CD4-positive, alpha-beta memory T cell (primary cell): Measurements from ENCODE around the gene CEBPE. TPM values are rescaled to one million over a fixed set of nuclear protein-coding genes. Genes with fewer than 3 reads are reported as not detected.

Source experiments
- CTCF ChIA-PET: fragments of 350-600 bp; sonication (Branson Sonifier 250); formaldehyde crosslinking; loops from one replicate; lab custom pipeline; 2021; ENCODE audit warnings: inconsistent platforms; ENCODE audit not compliant: partially characterized antibody; lab: Charles Lee
- POLR2A ChIA-PET: fragments of 350-600 bp; sonication (Branson Sonifier 250); formaldehyde crosslinking; loops from one replicate; lab custom pipeline; 2021; ENCODE audit not compliant: partially characterized antibody; lab: Charles Lee
- DNase-seq, 5 donors: peaks; one replicate each; pipeline versions ENCODE4 v3.0.0 to v3.0.0-alpha.2; 2020 to 2022; ENCODE audit warnings: mixed read lengths in 1 of 5
- H3K27ac ChIP-seq: one replicate; pipeline ENCODE4 v1.7.0; 2013; ENCODE audit warnings: low read depth, low read length
- H3K27me3 ChIP-seq: 2 replicates; pipeline ENCODE4 v1.7.0; 2013; ENCODE audit warnings: mild to moderate bottlenecking, low read length, moderate library complexity; ENCODE audit not compliant: insufficient read depth
- H3K36me3 ChIP-seq: 2 replicates; pipeline ENCODE4 v1.7.0; 2013; ENCODE audit warnings: mild to moderate bottlenecking, low read length, moderate library complexity; ENCODE audit not compliant: insufficient read depth
- H3K4me1 ChIP-seq: 2 replicates; pipeline ENCODE4 v1.7.0; 2013; ENCODE audit warnings: mild to moderate bottlenecking, low read length, moderate library complexity; ENCODE audit not compliant: insufficient read depth
- H3K4me3 ChIP-seq, 2 donors: one replicate each; pipeline ENCODE4 v1.7.0; 2013; ENCODE audit warnings: low read length in 2 of 2, mild to moderate bottlenecking in 1 of 2
- H3K9me3 ChIP-seq, 2 donors: one replicate each; pipeline ENCODE4 v1.7.0; 2013; ENCODE audit warnings: low read length in 2 of 2, control low read depth in 1 of 2; ENCODE audit not compliant: control insufficient read depth in 1 of 2
- H3K27ac Mint-ChIP-seq, 7 donors: one replicate each; pipeline ENCODE4 v1.8.0; 2020 to 2021; ENCODE audit warnings: mixed read lengths in 7 of 7, mild to moderate bottlenecking in 6 of 7, inconsistent platforms in 3 of 7, moderate library complexity in 3 of 7
- H3K27me3 Mint-ChIP-seq, 2 donors: one replicate each; pipeline ENCODE4 v1.8.0; 2020 to 2021; ENCODE audit warnings: mixed read lengths in 2 of 2
- H3K36me3 Mint-ChIP-seq, 2 donors: one replicate each; pipeline ENCODE4 v1.8.0; 2020 to 2021; ENCODE audit warnings: mixed read lengths in 2 of 2, inconsistent platforms in 1 of 2, mild to moderate bottlenecking in 1 of 2
- H3K4me1 Mint-ChIP-seq, 4 donors: one replicate each; pipeline ENCODE4 v1.8.0; 2020 to 2021; ENCODE audit warnings: mixed read lengths in 4 of 4, mild to moderate bottlenecking in 1 of 4
- H3K4me3 Mint-ChIP-seq, 8 donors: one replicate each; pipeline ENCODE4 v1.8.0; 2020 to 2021; ENCODE audit warnings: mixed read lengths in 8 of 8, mild to moderate bottlenecking in 7 of 8, moderate library complexity in 6 of 8, inconsistent platforms in 3 of 8
- H3K9me3 Mint-ChIP-seq, 8 donors: one replicate each; pipeline ENCODE4 v1.8.0; 2020 to 2021; ENCODE audit warnings: mixed read lengths in 8 of 8, mild to moderate bottlenecking in 5 of 8, inconsistent platforms in 3 of 8, moderate library complexity in 1 of 8
- intact Hi-C: fragments of 100-400 bp; cut with micrococcal nuclease; formaldehyde crosslinking; loops from one replicate; pipeline ENCODE4 v1.15.1; 2023
- polyA plus RNA-seq, 2 donors: library from polyadenylated mRNA; unstranded; fragments of 300-500 nt; fragmentation: Illumina TruSeq; gene quantifications; one replicate each; pipeline ENCODE4 v1.2.3, GENCODE V29; 2021
- total RNA-seq, 2 experiments: library from RNA; stranded (reverse); gene quantifications; one replicate each; pipeline ENCODE4 v1.2.3, GENCODE V29; 2021

Gene CEBPE
- total and polyA plus RNA-seq, 4 experiments from 2014 or later: 0.16 to 0.84 (median 0.52) TPM

DNA sequence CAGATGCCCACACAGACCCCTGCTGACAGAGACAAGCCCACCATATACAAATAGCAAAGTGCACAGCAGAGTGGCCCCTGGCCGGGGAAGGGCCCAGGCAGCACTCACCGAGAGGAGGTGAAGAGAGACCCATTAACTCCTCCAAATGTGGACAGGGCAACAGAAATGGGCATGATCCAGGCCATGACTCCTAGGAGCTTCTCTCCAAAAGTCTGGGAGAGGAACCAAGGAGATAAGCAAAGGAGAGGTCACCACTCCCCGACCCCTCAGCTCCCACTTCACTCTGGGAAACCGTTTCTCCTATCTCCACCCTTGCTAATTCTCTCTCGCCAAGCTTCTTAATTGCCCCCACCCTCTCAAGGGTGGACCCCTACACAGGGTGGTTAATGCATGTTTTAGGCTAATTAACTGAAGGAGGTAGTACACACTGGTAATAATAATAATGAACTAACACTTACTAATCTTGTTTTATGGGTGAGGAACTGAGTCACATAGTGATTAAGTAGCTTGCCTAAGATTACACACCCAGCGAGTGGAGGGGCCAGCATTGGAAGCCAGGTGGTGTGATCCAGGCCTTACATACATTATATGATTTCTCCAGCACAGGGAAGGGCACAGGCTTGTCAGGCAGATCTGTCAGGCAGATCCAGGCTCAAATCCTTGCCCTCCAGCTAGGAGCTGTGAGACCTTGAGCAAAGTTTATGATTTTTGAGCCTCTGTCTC is 18.9 kb upstream of the CEBPE start:
- intact Hi-C loops: no loop called here
- H3K27me3 Mint-ChIP-seq: peaks cover 0 to 1% of the 10 kb centered on the region in 2 donors
- CTCF ChIA-PET: interaction anchor here (0.9 to 1.4 kb wide), 2 partner anchors 9 to 69 kb away, joined by 3 to 4 read pairs; no protein-coding TSS in a partner anchor
- H3K36me3 ChIP-seq: no peaks in the 10 kb centered on the region
- DNase-seq: no peak
- no peaks in the 10 kb centered on the region for H3K4me1 Mint-ChIP-seq
- H3K36me3 Mint-ChIP-seq: no peaks in the 10 kb centered on the region
- no peak overlapping the region for H3K4me3 Mint-ChIP-seq
- no peaks in the 10 kb centered on the region for H3K4me1 ChIP-seq
- no peaks in the 10 kb centered on the region for H3K27me3 ChIP-seq
- no peaks in the 10 kb centered on the region for H3K9me3 Mint-ChIP-seq
- H3K4me3 ChIP-seq: no peak overlapping the region
- H3K27ac Mint-ChIP-seq: no peak overlapping the region
- no peaks in the 10 kb centered on the region for H3K9me3 ChIP-seq
- H3K27ac ChIP-seq: no peak overlapping the region
- POLR2A ChIA-PET: no interaction called here

- Histone ChIP-seq H3K4me3 (no peak overlapping the region), H3K27me3 (no peaks in the 10 kb centered on the region), H3K36me3 (no peaks in the 10 kb centered on the region), H3K27ac (no peak overlapping the region), H3K4me1 (no peaks in the 10 kb centered on the region), H3K9me3 (no peaks in the 10 kb centered on the region)
- Mint-ChIP-seq H3K27me3 (peaks cover 0 to 1% of the 10 kb centered on the region in 2 donors), H3K4me1 (no peaks in the 10 kb centered on the region), H3K4me3 (no peak overlapping the region), H3K36me3 (no peaks in the 10 kb centered on the region), H3K27ac (no peak overlapping the region), H3K9me3 (no peaks in the 10 kb centered on the region)
- ChIA-PET CTCF (no interaction called here), POLR2A (no interaction called here)
- no peak for DNase-seq
- intact Hi-C loops: no loop called here
These were observed 18.2 kb upstream of the CEBPE start for GRCh38 chr14:23137192-23137812.

GRCh38 chr14:23136566-23137133 is 17.6 kb upstream of the CEBPE start:
- Mint-ChIP-seq H3K9me3 (no peaks in the 10 kb centered on the region), H3K36me3 (no peaks in the 10 kb centered on the region), H3K4me3 (no peak overlapping the region), H3K27ac (peak overlapping the region in 2 of 7 donors; percentile 29 to 54), H3K4me1 (no peaks in the 10 kb centered on the region), H3K27me3 (peaks cover 1% of the 10 kb centered on the region in 2 donors)
- H3K36me3 ChIP-seq: no peaks in the 10 kb centered on the region
- no peaks in the 10 kb centered on the region for H3K4me1 ChIP-seq
- no peak overlapping the region for H3K27ac ChIP-seq
- no peak overlapping the region for H3K4me3 ChIP-seq
- ChIA-PET POLR2A (no interaction called here), CTCF (no interaction called here)
- DNase-seq: no peak
- intact Hi-C loops: no loop called here
- no peaks in the 10 kb centered on the region for H3K27me3 ChIP-seq
- no peaks in the 10 kb centered on the region for H3K9me3 ChIP-seq

GRCh38 chr14:23132970-23133369 is 13.9 kb upstream of the CEBPE start:
- Histone ChIP-seq H3K36me3 (no peaks in the 10 kb centered on the region), H3K27me3 (no peaks in the 10 kb centered on the region), H3K4me3 (no peak overlapping the region), H3K4me1 (no peaks in the 10 kb centered on the region), H3K27ac (no peak overlapping the region), H3K9me3 (no peaks in the 10 kb centered on the region)
- Mint-ChIP-seq H3K4me1 (peaks cover 3 to 6% (median 3%) of the 10 kb centered on the region in 4 donors), H3K27me3 (peaks cover 1 to 6% of the 10 kb centered on the region in 2 donors), H3K9me3 (no peaks in the 10 kb centered on the region), H3K36me3 (no peaks in the 10 kb centered on the region), H3K4me3 (no peak overlapping the region), H3K27ac (no peak overlapping the region)
- ChIA-PET POLR2A (no interaction called here), CTCF (no interaction called here)
- intact Hi-C loops: no loop called here
- DNase-seq: no peak

DNA sequence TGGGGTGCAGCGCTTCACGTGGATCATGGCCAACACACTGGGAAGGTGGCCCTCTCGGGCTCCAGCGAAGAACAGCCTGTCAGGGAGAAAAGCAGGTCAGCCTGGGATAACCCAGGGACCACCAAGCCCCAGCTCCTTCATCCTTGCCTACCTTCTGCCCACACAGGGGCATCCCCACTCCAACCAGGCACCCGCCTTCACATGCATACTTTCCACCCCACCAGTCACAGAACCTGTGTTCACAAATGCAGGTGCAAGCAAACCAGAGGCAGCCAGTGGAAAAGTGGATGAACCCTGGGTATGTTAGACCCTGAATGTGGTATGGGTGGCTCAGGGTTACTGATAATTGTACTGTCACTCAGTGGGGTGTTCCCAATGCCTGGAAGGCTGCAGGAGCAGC is 12.4 kb upstream of the CEBPE start:
- Mint-ChIP-seq H3K27ac (no peak overlapping the region), H3K9me3 (no peaks in the 10 kb centered on the region), H3K4me1 (peaks cover 3 to 7% (median 5%) of the 10 kb centered on the region in 4 donors), H3K27me3 (peaks cover 1 to 6% of the 10 kb centered on the region in 2 donors), H3K36me3 (no peaks in the 10 kb centered on the region), H3K4me3 (no peak overlapping the region)
- no peak overlapping the region for H3K27ac ChIP-seq
- no peak for DNase-seq
- ChIA-PET CTCF (interaction anchor here (1.2 kb wide), 1 partner anchor 11 kb away, joined by 3 read pairs; no protein-coding TSS in a partner anchor), POLR2A (no interaction called here)
- H3K27me3 ChIP-seq: no peaks in the 10 kb centered on the region
- no peaks in the 10 kb centered on the region for H3K36me3 ChIP-seq
- intact Hi-C loops: no loop called here
- no peaks in the 10 kb centered on the region for H3K9me3 ChIP-seq
- H3K4me3 ChIP-seq: no peak overlapping the region
- no peaks in the 10 kb centered on the region for H3K4me1 ChIP-seq

- no peak overlapping the region for H3K27ac Mint-ChIP-seq
- no peaks in the 10 kb centered on the region for H3K36me3 Mint-ChIP-seq
- ChIA-PET CTCF (interaction anchor here (2.6 kb wide), 1 partner anchor 10 kb away, joined by 18 read pairs; no protein-coding TSS in a partner anchor), POLR2A (no interaction called here)
- Histone ChIP-seq H3K36me3 (no peaks in the 10 kb centered on the region), H3K4me1 (no peaks in the 10 kb centered on the region), H3K9me3 (no peaks in the 10 kb centered on the region), H3K4me3 (no peak overlapping the region), H3K27ac (no peak overlapping the region), H3K27me3 (no peaks in the 10 kb centered on the region)
- no peak for DNase-seq
- intact Hi-C loops: no loop called here
- no peaks in the 10 kb centered on the region for H3K9me3 Mint-ChIP-seq
- H3K27me3 Mint-ChIP-seq: peaks cover 1 to 8% of the 10 kb centered on the region in 2 donors
- H3K4me3 Mint-ChIP-seq: no peak overlapping the region
- peaks cover 3 to 7% (median 5%) of the 10 kb centered on the region in 4 donors for H3K4me1 Mint-ChIP-seq
These were observed 11.8 kb upstream of the CEBPE start for GRCh38 chr14:23130871-23131270.

DNA sequence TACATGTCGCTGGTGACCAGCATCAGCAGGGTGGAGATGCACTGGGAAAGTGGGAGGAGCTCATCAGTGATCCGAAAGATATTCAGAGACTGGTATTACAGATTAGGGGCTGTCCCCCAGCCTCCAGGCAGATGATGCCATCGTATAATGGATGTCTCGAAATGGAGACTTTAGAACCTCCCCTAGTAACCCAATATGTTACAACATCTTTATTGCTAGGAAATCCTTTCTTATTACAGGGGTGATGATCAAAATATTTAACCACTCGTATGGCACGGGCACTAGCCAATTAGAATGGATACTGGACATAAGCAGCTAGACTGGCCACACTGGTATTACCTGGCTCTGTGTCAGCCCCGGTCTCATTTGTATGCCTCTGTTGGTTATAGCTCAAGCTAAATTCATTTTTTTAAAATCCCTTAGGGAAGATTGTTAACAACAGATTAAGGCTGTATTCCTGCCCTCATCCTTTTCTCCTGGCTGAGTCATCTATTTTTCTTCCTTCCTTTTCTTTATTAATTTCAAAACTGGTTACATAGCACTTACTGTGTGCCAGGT is 10.8 kb upstream of the CEBPE start:
- no peak overlapping the region for H3K27ac ChIP-seq
- H3K36me3 Mint-ChIP-seq: no peaks in the 10 kb centered on the region
- no peaks in the 10 kb centered on the region for H3K36me3 ChIP-seq
- no peaks in the 10 kb centered on the region for H3K4me1 ChIP-seq
- CTCF ChIA-PET: interaction anchor here (0.9 to 2.6 kb wide), 4 partner anchors 9 to 250 kb away, joined by 3 to 18 read pairs (median 4); partner anchors contain the start of gene CEBPE
- POLR2A ChIA-PET: interaction anchor here (0.6 kb wide), 1 partner anchor 139 kb away, joined by 3 read pairs; no protein-coding TSS in a partner anchor
- no peak overlapping the region for H3K4me3 ChIP-seq
- H3K4me3 Mint-ChIP-seq: no peak overlapping the region
- peaks cover 3 to 7% (median 5%) of the 10 kb centered on the region in 4 donors for H3K4me1 Mint-ChIP-seq
- H3K9me3 Mint-ChIP-seq: no peaks in the 10 kb centered on the region
- H3K27me3 ChIP-seq: no peaks in the 10 kb centered on the region
- peak overlapping the region in 1 of 7 donors; percentile 25 for H3K27ac Mint-ChIP-seq
- peaks cover 1 to 8% of the 10 kb centered on the region in 2 donors for H3K27me3 Mint-ChIP-seq
- H3K9me3 ChIP-seq: no peaks in the 10 kb centered on the region
- no peak for DNase-seq
- intact Hi-C loops: no loop called here
